Activated CD4-positive, alpha-beta T cell treated with anti-CD3 and anti-CD28 coated beads, Interleukin-2, amount 10 ng/mL, durations not matched to agents 7 days and 5 days (primary cell): ENCODE measurements around the gene HLA-DQB1. TPM values are rescaled to one million over a fixed set of nuclear protein-coding genes. Genes with fewer than 3 reads are reported as not detected.
"Not testable (repeated sequence)": the region's sequence is repeated elsewhere in the genome, so short reads cannot be mapped to it uniquely, and the experiment has no call there.

Source experiments
- CTCF ChIA-PET: fragments of 350-600 bp; sonication (Branson Sonifier 250); formaldehyde crosslinking; loops from one replicate; lab custom pipeline; 2021; ENCODE audit warnings: antibody characterized with exemption; lab: Charles Lee
- POLR2A ChIA-PET: fragments of 350-600 bp; sonication (Branson Sonifier 250); formaldehyde crosslinking; loops from one replicate; lab custom pipeline; 2021; ENCODE audit warnings: antibody characterized with exemption; lab: Charles Lee
- DNase-seq: peaks from one replicate; pipeline ENCODE4 v3.0.0-alpha.2; 2020
- H3K27ac Mint-ChIP-seq: one replicate; pipeline ENCODE4 v1.8.0; 2021; ENCODE audit warnings: mild to moderate bottlenecking, moderate library complexity, mixed read lengths
- H3K27me3 Mint-ChIP-seq: one replicate; pipeline ENCODE4 v1.8.0; 2021; ENCODE audit warnings: mixed read lengths
- H3K36me3 Mint-ChIP-seq: one replicate; pipeline ENCODE4 v1.8.0; 2021; ENCODE audit warnings: low read depth, mixed read lengths
- H3K4me1 Mint-ChIP-seq: one replicate; pipeline ENCODE4 v1.8.0; 2021; ENCODE audit warnings: mixed read lengths
- H3K4me3 Mint-ChIP-seq: one replicate; pipeline ENCODE4 v1.8.0; 2021; ENCODE audit warnings: mild to moderate bottlenecking, moderate library complexity, mixed read lengths
- H3K9me3 Mint-ChIP-seq: one replicate; pipeline ENCODE4 v1.8.0; 2021; ENCODE audit warnings: mixed read lengths
- total RNA-seq, 2 experiments: library from RNA; stranded (reverse); gene quantifications; one replicate each; pipeline ENCODE4 v1.2.3, GENCODE V29; 2021

HLA-DQB1 gene
- 10 to 100 TPM; 24.1 to 26.0 TPM for total RNA-seq

GRCh38 chr6:32666420-32667300, at the start of gene HLA-DQB1:
TSS of gene HLA-DQB1 (minus strand) at chr6:32666657. CDS start at chr6:32666607, 50 bp downstream.
- Mint-ChIP-seq H3K9me3 (peaks cover 3% of the 10 kb centered on the region), H3K4me1 (peaks cover 51% of the 10 kb centered on the region), H3K27me3 (peaks cover 24% of the 10 kb centered on the region), H3K36me3 (peaks cover 10% of the 10 kb centered on the region), H3K4me3 (peak within 1 kb of the TSS; percentile 82), H3K27ac (peak within 1 kb of the TSS; percentile 82)
- peak; percentile 68 for DNase-seq
- ChIA-PET POLR2A (no interaction called here), CTCF (interaction anchor here (0.8 to 1.3 kb wide), 2 partner anchors 16 to 57 kb away, joined by 3 to 4 read pairs; no protein-coding TSS in a partner anchor)

GRCh38 chr6:32713241-32713640, 46.8 kb upstream of the HLA-DQB1 start:
- ChIA-PET POLR2A (no interaction called here), CTCF (no interaction called here)

DNA sequence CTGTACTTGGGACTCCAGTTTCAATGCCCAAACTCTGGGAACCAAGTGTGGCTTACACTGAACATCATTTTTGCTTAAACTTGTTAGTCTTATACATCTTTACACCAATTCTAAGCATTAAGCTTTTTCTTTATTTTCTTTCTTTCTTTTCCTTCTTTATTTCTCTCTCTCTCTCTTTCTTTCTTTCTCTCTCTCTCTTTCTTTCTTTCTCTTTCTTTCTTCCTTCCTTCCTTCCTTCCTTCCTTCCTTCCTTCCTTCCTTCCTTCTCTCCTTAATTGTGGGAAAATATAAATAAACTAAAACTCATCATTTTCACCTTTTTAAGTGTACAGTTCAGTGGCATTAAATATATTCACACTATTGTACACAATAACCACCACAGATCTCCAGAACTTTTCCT, 43.2 kb upstream of the HLA-DQB1 start:
- POLR2A ChIA-PET, result no interaction called here
- CTCF ChIA-PET, result no interaction called here
- Mint-ChIP-seq H3K27me3 (peaks cover 20% of the 10 kb centered on the region), H3K4me1 (no peaks in the 10 kb centered on the region), H3K27ac (no peak overlapping the region), H3K9me3 (no peaks in the 10 kb centered on the region), H3K36me3 (no peaks in the 10 kb centered on the region), H3K4me3 (no peak overlapping the region)
- DNase-seq, result no peak

More at GRCh38 chr6:32713241-32713640, 46.8 kb upstream of the HLA-DQB1 start:
- H3K27ac Mint-ChIP-seq, result no peak overlapping the region
- no peaks in the 10 kb centered on the region for H3K9me3 Mint-ChIP-seq
- H3K4me1 Mint-ChIP-seq, result no peaks in the 10 kb centered on the region
- no peak overlapping the region for H3K4me3 Mint-ChIP-seq
- no peak for DNase-seq
- no peaks in the 10 kb centered on the region for H3K36me3 Mint-ChIP-seq
- peaks cover 17% of the 10 kb centered on the region for H3K27me3 Mint-ChIP-seq

- CTCF ChIA-PET, result interaction anchor here (1.4 kb wide), 1 partner anchor 81 kb away, joined by 5 read pairs; no protein-coding TSS in a partner anchor
- H3K4me1 Mint-ChIP-seq, H3K9me3 Mint-ChIP-seq, H3K36me3 Mint-ChIP-seq, POLR2A ChIA-PET, DNase-seq, H3K27ac Mint-ChIP-seq, H3K4me3 Mint-ChIP-seq: not testable (repeated sequence)
- peaks cover 38% of the 10 kb centered on the region for H3K27me3 Mint-ChIP-seq
Measured at GRCh38 chr6:32705164-32705563, 38.7 kb upstream of the HLA-DQB1 start.

DNA sequence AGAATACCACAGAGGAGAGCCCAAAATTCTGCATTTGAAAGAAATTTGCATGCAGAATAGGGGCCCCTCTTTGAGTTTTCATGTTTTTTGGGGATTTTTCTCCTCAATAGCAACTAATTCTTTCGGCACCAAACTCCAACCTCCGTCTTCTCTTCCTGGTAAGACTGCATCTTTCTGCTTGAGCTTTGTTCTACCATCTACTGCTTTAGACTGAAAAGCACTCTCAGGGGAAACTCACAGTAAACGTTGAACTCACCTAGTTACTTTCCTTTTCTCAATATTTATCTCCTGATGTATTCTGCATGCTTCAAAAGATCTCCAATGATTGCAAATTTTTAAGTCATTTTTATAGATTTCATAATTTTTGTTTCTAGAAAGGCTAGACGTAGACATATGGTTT, 36.9 kb upstream of the HLA-DQB1 start:
- peaks cover 2% of the 10 kb centered on the region for H3K4me1 Mint-ChIP-seq
- peaks cover 40% of the 10 kb centered on the region for H3K27me3 Mint-ChIP-seq
- CTCF ChIA-PET, result interaction anchor here (1.1 kb wide), 1 partner anchor 290 kb away, joined by 3 read pairs; no protein-coding TSS in a partner anchor
- no peak overlapping the region for H3K27ac Mint-ChIP-seq
- no peaks in the 10 kb centered on the region for H3K9me3 Mint-ChIP-seq
- no peaks in the 10 kb centered on the region for H3K36me3 Mint-ChIP-seq
- POLR2A ChIA-PET, result no interaction called here
- H3K4me3 Mint-ChIP-seq, result no peak overlapping the region
- no peak for DNase-seq

GRCh38 chr6:32700391-32701040, 34.1 kb upstream of the HLA-DQB1 start:
- POLR2A ChIA-PET, result no interaction called here
- Mint-ChIP-seq H3K9me3 (no peaks in the 10 kb centered on the region), H3K27me3 (peaks cover 55% of the 10 kb centered on the region), H3K27ac (no peak overlapping the region), H3K4me3 (no peak overlapping the region), H3K4me1 (peaks cover 2% of the 10 kb centered on the region), H3K36me3 (no peaks in the 10 kb centered on the region)
- CTCF ChIA-PET, result interaction anchor here (0.6 to 1.4 kb wide), 7 partner anchors 9 to 287 kb away, joined by 3 to 4 read pairs (median 3); partner anchors contain the start of gene HLA-DRA
- DNase-seq, result peak; percentile 48

GRCh38 chr6:32697031-32697430, 30.6 kb upstream of the HLA-DQB1 start:
- DNase-seq, result no peak
- Mint-ChIP-seq H3K9me3 (no peaks in the 10 kb centered on the region), H3K4me1 (peaks cover 7% of the 10 kb centered on the region), H3K27ac (no peak overlapping the region), H3K27me3 (peaks cover 74% of the 10 kb centered on the region), H3K4me3 (no peak overlapping the region), H3K36me3 (no peaks in the 10 kb centered on the region)
- ChIA-PET CTCF (no interaction called here), POLR2A (no interaction called here)

- peak; percentile 82 for DNase-seq
- peaks cover 44% of the 10 kb centered on the region for H3K27me3 Mint-ChIP-seq
- H3K9me3 Mint-ChIP-seq, result no peaks in the 10 kb centered on the region
- H3K4me1 Mint-ChIP-seq, result peaks cover 26% of the 10 kb centered on the region
- ChIA-PET CTCF (interaction anchor here (0.6 to 1.3 kb wide), 7 partner anchors 8 to 278 kb away, joined by 3 to 5 read pairs (median 3); no protein-coding TSS in a partner anchor), POLR2A (no interaction called here)
- no peak overlapping the region for H3K4me3 Mint-ChIP-seq
- peaks cover 1% of the 10 kb centered on the region for H3K36me3 Mint-ChIP-seq
- no peak overlapping the region for H3K27ac Mint-ChIP-seq
Measured at GRCh38 chr6:32692019-32692418, 25.6 kb upstream of the HLA-DQB1 start.

GRCh38 chr6:32689531-32690501, 23.4 kb upstream of the HLA-DQB1 start:
- Mint-ChIP-seq H3K27ac (peak overlapping the region; percentile 28), H3K36me3 (peaks cover 5% of the 10 kb centered on the region), H3K27me3 (peaks cover 24% of the 10 kb centered on the region), H3K4me3 (no peak overlapping the region), H3K9me3 (peaks cover 4% of the 10 kb centered on the region), H3K4me1 (peaks cover 46% of the 10 kb centered on the region)
- ChIA-PET POLR2A (no interaction called here), CTCF (interaction anchor here (0.5 kb wide), 1 partner anchor 251 kb away, joined by 3 read pairs; no protein-coding TSS in a partner anchor)
- no peak for DNase-seq

- POLR2A ChIA-PET, result no interaction called here
- CTCF ChIA-PET, result interaction anchor here (0.6 to 2.1 kb wide), 4 partner anchors 63 to 980 kb away, joined by 4 to 5 read pairs (median 4); no protein-coding TSS in a partner anchor
- peaks cover 12% of the 10 kb centered on the region for H3K36me3 Mint-ChIP-seq
- peak; percentile 75 for DNase-seq
- H3K9me3 Mint-ChIP-seq, result peaks cover 23% of the 10 kb centered on the region
- H3K27ac Mint-ChIP-seq, result peak overlapping the region; percentile 34
- peak overlapping the region; percentile 2 for H3K4me3 Mint-ChIP-seq
- H3K4me1 Mint-ChIP-seq, result peaks cover 52% of the 10 kb centered on the region
- H3K27me3 Mint-ChIP-seq, result peaks cover 16% of the 10 kb centered on the region
Measured at GRCh38 chr6:32685603-32686002, 19.1 kb upstream of the HLA-DQB1 start.

DNA sequence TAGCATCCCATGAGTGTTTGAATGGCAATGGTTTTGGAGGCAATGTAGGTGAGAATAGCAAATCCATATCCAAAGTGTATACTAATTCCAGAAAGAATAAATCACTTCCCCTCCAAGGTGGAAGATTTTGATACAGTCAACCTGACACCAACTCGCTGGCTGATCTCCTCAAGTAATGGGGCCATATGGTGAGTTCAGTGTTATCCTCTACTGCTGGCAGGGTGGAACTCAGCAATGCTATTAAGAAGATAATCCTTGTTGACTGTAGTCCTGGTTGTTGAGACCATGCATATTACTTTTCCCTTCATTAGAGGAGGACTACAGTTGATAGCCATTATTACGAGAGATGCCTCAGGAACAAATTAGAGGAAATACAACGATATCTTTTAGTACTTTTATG, 17.8 kb upstream of the HLA-DQB1 start:
- no peak overlapping the region for H3K4me3 Mint-ChIP-seq
- H3K4me1 Mint-ChIP-seq, result peaks cover 40% of the 10 kb centered on the region
- H3K27ac Mint-ChIP-seq, result no peak overlapping the region
- peaks cover 16% of the 10 kb centered on the region for H3K27me3 Mint-ChIP-seq
- peaks cover 23% of the 10 kb centered on the region for H3K9me3 Mint-ChIP-seq
- ChIA-PET CTCF (no interaction called here), POLR2A (no interaction called here)
- no peak for DNase-seq
- H3K36me3 Mint-ChIP-seq, result peaks cover 13% of the 10 kb centered on the region

DNA sequence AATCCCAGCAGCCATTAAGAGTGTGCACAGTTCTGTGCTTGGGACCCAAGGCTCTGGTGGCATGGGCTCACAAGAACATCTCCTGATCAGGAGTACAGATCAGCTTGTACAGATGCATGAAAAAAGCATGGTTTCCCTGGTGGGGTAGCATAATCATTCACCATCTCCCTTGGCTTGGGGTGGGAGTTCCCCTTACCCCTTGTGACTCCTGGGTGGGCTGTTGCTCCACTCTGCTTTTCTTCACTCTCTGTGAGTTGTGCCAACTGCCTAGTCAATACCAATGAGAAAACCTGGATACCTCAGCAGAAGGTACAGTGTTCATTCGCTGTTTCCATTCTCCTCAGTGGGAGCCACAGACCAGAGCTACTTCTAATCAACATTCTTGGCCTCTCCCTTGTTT, 13.6 kb upstream of the HLA-DQB1 start:
- H3K36me3 Mint-ChIP-seq, result peaks cover 25% of the 10 kb centered on the region
- peaks cover 35% of the 10 kb centered on the region for H3K9me3 Mint-ChIP-seq

More for the DNA sequence above, 13.6 kb upstream of the HLA-DQB1 start:
- DNase-seq, result no peak
- no peak overlapping the region for H3K27ac Mint-ChIP-seq
- CTCF ChIA-PET, result no interaction called here
- POLR2A ChIA-PET, result no interaction called here
- H3K27me3 Mint-ChIP-seq, result peaks cover 49% of the 10 kb centered on the region
- no peak overlapping the region for H3K4me3 Mint-ChIP-seq
- H3K4me1 Mint-ChIP-seq, result peaks cover 17% of the 10 kb centered on the region
